Body of pancreas (tissue), 4 donors: ENCODE data around the gene ZBTB16. TPM values are rescaled to one million over a fixed set of nuclear protein-coding genes. Genes with fewer than 3 reads are reported as not detected.

Source experiments
- ATAC-seq: fragments of 150-250 bp; one replicate; pipeline ENCODE4 v1.9.1; 2016
- DNase-seq, 4 donors: peaks; one replicate each; pipeline ENCODE4 v3.0.0-alpha.2; 2019
- H3K27ac ChIP-seq, 4 donors: fragments of 200-600 bp; sonication (generic); 1 replicate in 3 of 4; 2 replicates in 1 of 4; pipeline versions ENCODE4 v1.5.1 to v1.6.1; 2016 to 2019; ENCODE audit warnings: mild to moderate bottlenecking in 1 of 4, mixed read lengths in 1 of 4, moderate library complexity in 1 of 4
- H3K27me3 ChIP-seq, 2 donors: fragments of 200-600 bp; sonication (generic); one replicate each; pipeline ENCODE4 v1.6.0; 2016; ENCODE audit warnings: mild to moderate bottlenecking in 1 of 2
- H3K36me3 ChIP-seq, 2 donors: fragments of 200-600 bp; sonication (generic); replicated peaks in 1 of 2; 2 replicates each; pipeline ENCODE4 v1.5.1; 2016; ENCODE audit warnings: low read depth in 2 of 2; ENCODE audit not compliant: insufficient read depth in 1 of 2
- H3K4me1 ChIP-seq: fragments of 200-600 bp; sonication (generic); one replicate; pipeline ENCODE4 v1.6.0; 2016
- H3K4me3 ChIP-seq, 2 donors: fragments of 200-600 bp; sonication (generic); 1 replicate in 1 of 2; 2 replicates in 1 of 2; pipeline ENCODE4 v1.5.1; 2016 to 2019
- H3K9me3 ChIP-seq, 3 donors: fragments of 200-600 bp; sonication (generic); 1 replicate in 2 of 3; 2 replicates in 1 of 3; pipeline ENCODE4 v1.5.1; 2016
- POLR2A ChIP-seq, 3 donors: fragments of 450-650 bp; IDR thresholded peaks; one replicate each; pipeline ENCODE4 v1.6.1; 2016; ENCODE audit warnings: antibody characterized with exemption in 3 of 3, mild to moderate bottlenecking in 2 of 3
- WGBS, 2 donors: methylation state at CpG; one replicate each; pipeline ENCODE4 v1.1.5; 2017; 5-methylcytosine and 5-hydroxymethylcytosine counted together
- intact Hi-C: fragments of 100-400 bp; cut with DNase I; formaldehyde crosslinking; loops from one replicate; pipeline ENCODE4 v1.15.1; 2023
- total RNA-seq, 2 donors: library from RNA; depleted of rRNA; stranded (reverse); fragments of >200 nt; gene quantifications; one replicate each; pipeline ENCODE4 v1.1.0, GENCODE V29; 2016
- TF ChIP-seq, protein P1 (sequence below), 7 experiments: fragments of 450-650 bp in 4 of 7; fragments of 200-600 bp in 3 of 7; sonication (generic) in 3 of 7; IDR thresholded peaks; one replicate each; pipeline ENCODE4 v1.5.1; 2016 to 2019; ENCODE audit warnings: antibody characterized with exemption in 7 of 7

The ZBTB16 gene
- total RNA-seq, 2 donors from 2014 or later = 96.5 to 150 TPM

DNA sequence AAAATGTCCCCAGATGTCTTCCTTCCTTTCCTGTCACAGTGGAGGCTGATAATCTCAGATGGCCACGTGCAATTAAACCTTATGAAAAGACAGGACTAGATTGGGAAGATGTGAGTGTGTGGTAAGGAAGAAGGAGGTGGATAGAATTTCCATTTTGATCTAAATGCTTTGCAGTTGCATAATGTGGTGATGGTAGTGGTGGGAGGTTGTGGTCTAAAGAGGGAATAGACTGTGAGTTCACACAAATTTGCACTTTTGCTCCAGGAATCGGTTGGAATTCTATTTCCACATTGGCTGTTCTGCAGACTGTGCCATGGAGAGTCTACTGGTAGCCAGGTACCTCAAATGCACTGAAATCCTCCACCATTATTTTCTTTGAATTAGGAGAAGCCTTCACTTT lies 93.3 kb downstream of the ZBTB16 start:
- DNase-seq = no peak
- ATAC-seq = no peak
- WGBS, 2 donors = 52 to 89% methylated on average over 2 of the region's 2 CpGs
- H3K4me3 ChIP-seq = no peak overlapping the region
- H3K9me3 ChIP-seq = no peaks in the 10 kb centered on the region
- no peak for TF ChIP-seq POLR2A (IDR thresholded peaks at IDR 0.05)
- TF ChIP-seq, protein P1, sequence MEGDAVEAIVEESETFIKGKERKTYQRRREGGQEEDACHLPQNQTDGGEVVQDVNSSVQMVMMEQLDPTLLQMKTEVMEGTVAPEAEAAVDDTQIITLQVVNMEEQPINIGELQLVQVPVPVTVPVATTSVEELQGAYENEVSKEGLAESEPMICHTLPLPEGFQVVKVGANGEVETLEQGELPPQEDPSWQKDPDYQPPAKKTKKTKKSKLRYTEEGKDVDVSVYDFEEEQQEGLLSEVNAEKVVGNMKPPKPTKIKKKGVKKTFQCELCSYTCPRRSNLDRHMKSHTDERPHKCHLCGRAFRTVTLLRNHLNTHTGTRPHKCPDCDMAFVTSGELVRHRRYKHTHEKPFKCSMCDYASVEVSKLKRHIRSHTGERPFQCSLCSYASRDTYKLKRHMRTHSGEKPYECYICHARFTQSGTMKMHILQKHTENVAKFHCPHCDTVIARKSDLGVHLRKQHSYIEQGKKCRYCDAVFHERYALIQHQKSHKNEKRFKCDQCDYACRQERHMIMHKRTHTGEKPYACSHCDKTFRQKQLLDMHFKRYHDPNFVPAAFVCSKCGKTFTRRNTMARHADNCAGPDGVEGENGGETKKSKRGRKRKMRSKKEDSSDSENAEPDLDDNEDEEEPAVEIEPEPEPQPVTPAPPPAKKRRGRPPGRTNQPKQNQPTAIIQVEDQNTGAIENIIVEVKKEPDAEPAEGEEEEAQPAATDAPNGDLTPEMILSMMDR (IDR thresholded peaks at IDR 0.05) = no peak
- no peaks in the 10 kb centered on the region for H3K27me3 ChIP-seq
- H3K27ac ChIP-seq = peak overlapping the region; percentile 27 to 82 (median 76)
- intact Hi-C loops = no loop called here
- H3K36me3 ChIP-seq = no peaks in the 10 kb centered on the region
- H3K4me1 ChIP-seq = peaks cover 98% of the 10 kb centered on the region

DNA sequence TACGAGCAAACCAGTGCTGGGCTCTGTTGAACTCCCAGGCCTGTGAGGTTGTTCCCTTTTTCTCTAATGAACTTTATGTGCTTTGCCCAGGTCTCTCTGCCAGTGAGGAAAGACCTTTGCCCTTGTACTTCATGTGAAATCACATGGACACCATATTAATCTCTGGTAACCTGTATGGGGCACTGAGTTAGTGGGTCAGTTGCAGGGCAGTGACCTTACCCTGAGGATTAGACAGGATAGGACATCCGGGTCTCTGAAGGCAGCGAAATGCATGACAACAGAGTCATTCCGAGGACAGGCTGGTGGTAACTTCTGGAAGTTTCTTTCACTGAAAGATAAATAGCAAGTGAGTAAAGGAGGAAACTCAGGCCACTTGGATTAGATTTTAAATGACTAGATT lies 93.7 kb downstream of the ZBTB16 start:
- intact Hi-C loops = no loop called here
- WGBS, 2 donors = 78 to 83% methylated on average over 4 of the region's 4 CpGs
- Histone ChIP-seq H3K27ac (peak overlapping the region; percentile 72 to 82 (median 76)), H3K4me3 (no peak overlapping the region), H3K9me3 (no peaks in the 10 kb centered on the region), H3K27me3 (no peaks in the 10 kb centered on the region), H3K4me1 (peaks cover 99% of the 10 kb centered on the region), H3K36me3 (no peaks in the 10 kb centered on the region)
- ATAC-seq (no peak), DNase-seq (peak in 1 of 4 donors; percentile 8)
- TF ChIP-seq, protein P1 (IDR thresholded peaks at IDR 0.05) = no peak
- no peak for TF ChIP-seq POLR2A (IDR thresholded peaks at IDR 0.05)

DNA sequence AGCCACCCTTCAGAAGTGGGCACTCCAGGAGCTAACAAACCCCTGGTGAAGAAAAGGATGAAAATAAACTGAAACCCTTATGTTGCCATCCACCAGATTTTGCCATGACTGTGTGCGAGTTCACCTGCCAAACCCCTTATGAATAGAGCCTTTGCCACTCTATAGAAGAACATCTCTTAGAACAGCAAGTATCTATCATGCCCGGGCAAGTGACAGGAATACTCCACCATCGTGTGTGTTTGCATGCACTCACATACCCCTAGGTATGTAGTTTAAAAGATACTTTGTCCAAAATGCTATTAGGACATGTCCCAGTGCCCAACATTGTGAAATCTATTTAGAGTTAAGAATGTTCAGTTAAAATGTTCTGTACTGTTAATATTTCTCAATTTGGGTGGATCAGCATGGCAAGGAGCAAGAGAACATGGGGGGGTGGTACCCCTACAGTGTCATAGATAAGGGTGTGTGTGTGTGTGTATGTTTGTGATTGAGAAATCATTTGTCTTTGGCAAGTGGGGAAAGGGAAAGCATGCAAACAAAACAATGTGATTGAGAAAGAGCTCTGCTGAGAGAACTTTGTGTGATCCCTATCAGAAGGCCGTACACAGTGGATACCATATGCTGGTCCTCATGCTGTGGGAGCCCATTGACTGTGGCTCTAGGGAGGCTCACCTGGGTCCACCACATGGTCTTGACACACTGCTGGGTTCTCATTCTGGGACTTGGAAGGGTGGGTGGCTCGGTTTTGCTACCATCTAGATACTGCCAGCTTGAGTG lies 94.9 kb downstream of the ZBTB16 start:
- Histone ChIP-seq H3K4me3 (no peak overlapping the region), H3K9me3 (no peaks in the 10 kb centered on the region), H3K36me3 (no peaks in the 10 kb centered on the region), H3K27ac (peak overlapping the region; percentile 72 to 82 (median 76)), H3K27me3 (no peaks in the 10 kb centered on the region), H3K4me1 (peaks cover 100% of the 10 kb centered on the region)
- peak; percentile 76 for ATAC-seq
- TF ChIP-seq POLR2A (IDR thresholded peaks at IDR 0.05) = no peak
- TF ChIP-seq, protein P1 (IDR thresholded peaks at IDR 0.05) = no peak
- peak in 3 of 4 donors; percentile 32 to 84 (median 65) for DNase-seq
- intact Hi-C loops = no loop called here
- 62 to 79% methylated on average over 5 of the region's 5 CpGs for WGBS, 2 donors

DNA sequence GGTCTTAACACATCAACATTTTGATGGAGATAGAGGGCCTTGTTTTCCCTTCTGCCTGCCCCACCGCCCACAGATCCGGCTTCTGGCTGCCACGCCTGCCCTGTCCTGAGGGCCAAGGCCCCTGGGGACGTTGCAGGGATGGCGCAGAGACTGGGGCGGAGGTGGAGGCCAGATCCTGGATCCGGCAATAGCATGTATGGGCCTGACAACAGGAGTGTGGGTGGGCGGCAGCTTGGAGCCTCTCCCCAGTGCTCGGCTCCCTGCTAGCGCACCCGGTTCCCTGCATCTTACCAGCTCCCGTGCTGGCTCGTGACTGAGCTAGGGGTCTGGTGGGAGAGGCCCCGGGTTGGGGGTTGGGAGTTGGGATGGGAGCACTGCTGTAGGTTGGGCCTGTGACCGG lies 95.6 kb downstream of the ZBTB16 start:
- ATAC-seq = no peak
- intact Hi-C loops = no loop called here
- WGBS, 2 donors = 90 to 94% methylated on average over 13 to 15 of the region's 15 CpGs
- TF ChIP-seq, protein P1 (IDR thresholded peaks at IDR 0.05) = no peak
- no peak for TF ChIP-seq POLR2A (IDR thresholded peaks at IDR 0.05)
- H3K27me3 ChIP-seq = no peaks in the 10 kb centered on the region
- no peak overlapping the region for H3K4me3 ChIP-seq
- H3K9me3 ChIP-seq = no peaks in the 10 kb centered on the region
- H3K36me3 ChIP-seq = no peaks in the 10 kb centered on the region
- H3K27ac ChIP-seq = peak overlapping the region; percentile 72 to 82 (median 76)
- no peak for DNase-seq
- peaks cover 99% of the 10 kb centered on the region for H3K4me1 ChIP-seq
